NOMO-1 treated with DMSO at 0.1 percent for 48 hours (cell line): ENCODE results near the gene ZNF214.
"Not testable (repeated sequence)": the region's sequence is repeated elsewhere in the genome, so short reads cannot be mapped to it uniquely, and the experiment has no call there.

Source experiments
- DNase-seq: peaks from one replicate; lab custom pipeline; 2025; ENCODE audit not compliant: unreplicated experiment; lab: John Stamatoyannopoulos, UW

The ZNF214 gene

GRCh38 chr11:6991227-6991626, 28.9 kb downstream of the ZNF214 start:
- DNase-seq, result no peak

- DNase-seq, result no peak
Observed at GRCh38 chr11:6988506-6988905, 31.6 kb downstream of the ZNF214 start.

GRCh38 chr11:6986487-6986886, 33.7 kb downstream of the ZNF214 start:
- no peak for DNase-seq

GRCh38 chr11:6979365-6979764, 40.8 kb downstream of the ZNF214 start:
- DNase-seq, result no peak

GRCh38 chr11:6969854-6970253, 50.3 kb downstream of the ZNF214 start:
- DNase-seq, result not testable (repeated sequence)

GRCh38 chr11:6968816-6969215, 51.3 kb downstream of the ZNF214 start:
- DNase-seq, result no peak

GRCh38 chr11:6962673-6963072, 57.5 kb downstream of the ZNF214 start:
- DNase-seq, result no peak

- DNase-seq, result no peak
Observed at GRCh38 chr11:6962141-6962540, 58.0 kb downstream of the ZNF214 start.

GRCh38 chr11:6954248-6954647, 65.9 kb downstream of the ZNF214 start:
- not testable (repeated sequence) for DNase-seq
